Femur (tissue), 1 donor: ENCODE data around the gene SH3RF3.

ENCODE experiments used
- DNase-seq: peaks from one replicate; pipeline ENCODE4 v3.0.0-alpha.2; 2017

Gene SH3RF3

GRCh38 chr2:109356324-109357035 lies 227.5 kb downstream of the SH3RF3 start:
- DNase-seq, result peak; percentile 10

- DNase-seq, result no peak
Observed at GRCh38 chr2:109364217-109364616, 235.2 kb downstream of the SH3RF3 start.

- DNase-seq, result peak; percentile 5
Observed at GRCh38 chr2:109365131-109365530, 236.1 kb downstream of the SH3RF3 start.

- DNase-seq, result peak; percentile 8
Observed at GRCh38 chr2:109367683-109368082, 238.7 kb downstream of the SH3RF3 start.

GRCh38 chr2:109368798-109369197 lies 239.8 kb downstream of the SH3RF3 start:
- peak; percentile 10 for DNase-seq

- peak; percentile 8 for DNase-seq
Observed at GRCh38 chr2:109369671-109370191, 240.7 kb downstream of the SH3RF3 start.

- DNase-seq, result peak; percentile 11
Observed at GRCh38 chr2:109370399-109371035, 241.5 kb downstream of the SH3RF3 start.

GRCh38 chr2:109371481-109372170 lies 242.6 kb downstream of the SH3RF3 start:
- DNase-seq, result peak; percentile 13

- no peak for DNase-seq
Observed at GRCh38 chr2:109372171-109372568, 243.2 kb downstream of the SH3RF3 start.

- peak; percentile 7 for DNase-seq
Observed at GRCh38 chr2:109372614-109373013, 243.6 kb downstream of the SH3RF3 start.

GRCh38 chr2:109373791-109374547 lies 245.0 kb downstream of the SH3RF3 start:
- peak; percentile 15 for DNase-seq

- DNase-seq, result peak; percentile 20
Observed at GRCh38 chr2:109374548-109375130, 245.6 kb downstream of the SH3RF3 start.

GRCh38 chr2:109375131-109375561 lies 246.1 kb downstream of the SH3RF3 start:
- DNase-seq, result peak; percentile 18

GRCh38 chr2:109375656-109376055 lies 246.7 kb downstream of the SH3RF3 start:
- peak; percentile 6 for DNase-seq

- peak; percentile 12 for DNase-seq
Observed at GRCh38 chr2:109376115-109376514, 247.1 kb downstream of the SH3RF3 start.

- peak; percentile 5 for DNase-seq
Observed at GRCh38 chr2:109376796-109377495, 247.9 kb downstream of the SH3RF3 start.

GRCh38 chr2:109377976-109378375 lies 249.0 kb downstream of the SH3RF3 start:
- DNase-seq, result peak; percentile 7

- peak; percentile 9 for DNase-seq
Observed at GRCh38 chr2:109378682-109379081, 249.7 kb downstream of the SH3RF3 start.

- DNase-seq, result peak; percentile 11
Observed at GRCh38 chr2:109379507-109379906, 250.5 kb downstream of the SH3RF3 start.

GRCh38 chr2:109380502-109381326 lies 251.7 kb downstream of the SH3RF3 start:
- DNase-seq, result peak; percentile 56

GRCh38 chr2:109381327-109381820 lies 252.4 kb downstream of the SH3RF3 start:
- DNase-seq, result no peak
